H9 (cell line): Measurements from ENCODE around the gene CCDC122. TPM values are rescaled to one million over a fixed set of nuclear protein-coding genes. Genes with fewer than 3 reads are reported as not detected.

ENCODE experiments used
- DNase-seq: peaks from one replicate; pipeline ENCODE4 v3.0.0-alpha.2; 2017
- H2AFZ ChIP-seq: one replicate; pipeline ENCODE4 v1.6.1; 2013; ENCODE audit warnings: mild to moderate bottlenecking, low read length, control low read depth, moderate library complexity
- H2AK5ac ChIP-seq: 2 replicates; pipeline ENCODE4 v1.6.1; 2013; ENCODE audit warnings: low read length, control low read depth, mixed read lengths; ENCODE audit not compliant: insufficient read length
- H2BK120ac ChIP-seq: one replicate; pipeline ENCODE4 v1.6.1; 2013; ENCODE audit warnings: low read depth, mild to moderate bottlenecking, low read length, control low read depth, inconsistent platforms; ENCODE audit not compliant: poor library complexity, severe bottlenecking
- H2BK12ac ChIP-seq: 2 replicates; pipeline ENCODE4 v1.6.1; 2013; ENCODE audit warnings: low read length, control low read depth, mixed read lengths, low read depth; ENCODE audit not compliant: insufficient read length
- H2BK15ac ChIP-seq: 2 replicates; pipeline ENCODE4 v1.6.1; 2013; ENCODE audit warnings: low read depth, low read length, control low read depth
- H2BK20ac ChIP-seq: one replicate; pipeline ENCODE4 v1.6.1; 2013; ENCODE audit warnings: low read depth, mild to moderate bottlenecking, low read length, control low read depth, inconsistent platforms; ENCODE audit not compliant: poor library complexity, severe bottlenecking
- H2BK5ac ChIP-seq: 2 replicates; pipeline ENCODE4 v1.6.1; 2013; ENCODE audit warnings: low read length, control low read depth, mixed read lengths; ENCODE audit not compliant: insufficient read length
- H3K14ac ChIP-seq: 2 replicates; pipeline ENCODE4 v1.6.1; 2013; ENCODE audit warnings: low read length, control low read depth; ENCODE audit not compliant: insufficient read depth
- H3K18ac ChIP-seq: 2 replicates; pipeline ENCODE4 v1.6.1; 2013; ENCODE audit warnings: low read depth, mild to moderate bottlenecking, mixed read lengths, low read length, control low read depth; ENCODE audit not compliant: insufficient read length
- H3K23ac ChIP-seq: 2 replicates; pipeline ENCODE4 v1.6.1; 2013; ENCODE audit warnings: low read length, control low read depth, mixed read lengths, low read depth; ENCODE audit not compliant: insufficient read length
- H3K23me2 ChIP-seq: 2 replicates; pipeline ENCODE4 v1.6.1; 2013; ENCODE audit warnings: low read depth, mild to moderate bottlenecking, mixed read lengths, low read length, control low read depth; ENCODE audit not compliant: insufficient read length, poor library complexity, severe bottlenecking
- H3K27ac ChIP-seq: 2 replicates; pipeline ENCODE4 v1.5.1; 2013; ENCODE audit warnings: low read length, control low read depth, mixed read lengths, low read depth; ENCODE audit not compliant: insufficient read length
- H3K27me3 ChIP-seq: 2 replicates; pipeline ENCODE4 v1.6.1; 2013; ENCODE audit warnings: low read length, control low read depth, inconsistent platforms; ENCODE audit not compliant: insufficient read depth
- H3K4ac ChIP-seq: 2 replicates; pipeline ENCODE4 v1.6.1; 2013; ENCODE audit warnings: low read depth, mild to moderate bottlenecking, control low read depth, inconsistent platforms, low read length, moderate library complexity
- H3K4me1 ChIP-seq: 2 replicates; pipeline ENCODE4 v1.6.1; 2013; ENCODE audit warnings: low read length, control low read depth, inconsistent platforms; ENCODE audit not compliant: insufficient read depth
- H3K4me2 ChIP-seq: 2 replicates; pipeline ENCODE4 v1.6.1; 2013; ENCODE audit warnings: low read length, control low read depth, mixed read lengths; ENCODE audit not compliant: insufficient read length, insufficient read depth
- H3K56ac ChIP-seq: 2 replicates; pipeline ENCODE4 v1.6.1; 2013; ENCODE audit warnings: low read depth, mild to moderate bottlenecking, mixed read lengths, low read length, control low read depth; ENCODE audit not compliant: insufficient read length
- H3K79me1 ChIP-seq: 2 replicates; pipeline ENCODE4 v1.6.1; 2013; ENCODE audit warnings: low read depth, mild to moderate bottlenecking, moderate library complexity, low read length, control low read depth, inconsistent platforms; ENCODE audit not compliant: insufficient read depth, poor library complexity, severe bottlenecking
- H3K79me2 ChIP-seq: 2 replicates; pipeline ENCODE4 v1.6.1; 2013; ENCODE audit warnings: low read length, control low read depth, inconsistent platforms; ENCODE audit not compliant: insufficient read depth
- H3K9ac ChIP-seq: 2 replicates; pipeline ENCODE4 v1.6.1; 2013; ENCODE audit warnings: low read length, control low read depth, mixed read lengths; ENCODE audit not compliant: insufficient read length; ENCODE audit errors: extremely low read depth
- H3K9me3 ChIP-seq: one replicate; pipeline ENCODE4 v1.6.1; 2013; ENCODE audit warnings: low read depth, low read length, inconsistent platforms; ENCODE audit not compliant: control insufficient read depth
- H3T11ph ChIP-seq: one replicate; pipeline ENCODE4 v1.6.1; 2013; ENCODE audit warnings: mild to moderate bottlenecking, low read length, control low read depth, inconsistent platforms
- H4K20me1 ChIP-seq: one replicate; pipeline ENCODE4 v1.6.1; 2013; ENCODE audit not compliant: control insufficient read depth, insufficient read length, insufficient read depth
- H4K5ac ChIP-seq: 2 replicates; pipeline ENCODE4 v1.6.1; 2013; ENCODE audit warnings: low read depth, mild to moderate bottlenecking, mixed read lengths, low read length, control low read depth; ENCODE audit not compliant: insufficient read length
- H4K8ac ChIP-seq: replicated peaks from 2 replicates; pipeline ENCODE4 v1.6.1; 2013; ENCODE audit warnings: low read length, control low read depth, mixed read lengths, low read depth; ENCODE audit not compliant: insufficient read length
- H4K91ac ChIP-seq: 2 replicates; pipeline ENCODE4 v1.6.1; 2013; ENCODE audit warnings: low read depth, mild to moderate bottlenecking, moderate library complexity, mixed read lengths, low read length, control low read depth; ENCODE audit not compliant: insufficient read length
- H3K27ac Mint-ChIP-seq, 3 experiments: 2 replicates in 2 of 3; 3 replicates in 1 of 3; pipeline ENCODE4 v1.8.0; 2020 to 2021; ENCODE audit warnings: mixed read lengths in 3 of 3, mild to moderate bottlenecking in 1 of 3, moderate library complexity in 1 of 3
- H3K27me3 Mint-ChIP-seq: 2 replicates; pipeline ENCODE4 v1.8.0; 2021; ENCODE audit warnings: low read depth, mild to moderate bottlenecking, moderate library complexity, mixed read lengths
- H3K36me3 Mint-ChIP-seq, 3 experiments: 2 replicates in 2 of 3; 3 replicates in 1 of 3; pipeline ENCODE4 v1.8.0; 2020 to 2021; ENCODE audit warnings: low read depth in 3 of 3, mixed read lengths in 3 of 3; ENCODE audit not compliant: insufficient read depth in 1 of 3
- H3K4me1 Mint-ChIP-seq, 2 experiments: 2 replicates each; pipeline ENCODE4 v1.8.0; 2020; ENCODE audit warnings: mixed read lengths in 2 of 2
- H3K4me3 Mint-ChIP-seq, 2 experiments: 2 replicates in 1 of 2; 3 replicates in 1 of 2; pipeline ENCODE4 v1.8.0; 2020 to 2021; ENCODE audit warnings: mild to moderate bottlenecking in 2 of 2, mixed read lengths in 2 of 2, moderate library complexity in 1 of 2
- H3K9me3 Mint-ChIP-seq, 2 experiments: 2 replicates in 1 of 2; 3 replicates in 1 of 2; pipeline ENCODE4 v1.8.0; 2020; ENCODE audit warnings: mild to moderate bottlenecking in 2 of 2, mixed read lengths in 2 of 2, moderate library complexity in 1 of 2
- CTCF ChIP-seq: fragments of 200-600 bp; sonication (generic); conservative IDR thresholded peaks from 3 replicates; pipeline ENCODE4 v1.8.0; 2021; ENCODE audit warnings: antibody characterized with exemption, mild to moderate bottlenecking
- WGBS: extraction: QIAGEN DNeasy Blood & Tissue Kit; methylation state at CpG from one replicate; pipeline ENCODE4 v1.1.7; 2013; ENCODE audit warnings: missing lambda C conversion rate, low lambda C conversion rate, mixed read lengths; ENCODE audit not compliant: insufficient read length; ENCODE audit errors: extremely low coverage; 5-methylcytosine and 5-hydroxymethylcytosine counted together
- total RNA-seq: library from RNA; stranded (reverse); gene quantifications from 2 replicates; pipeline ENCODE4 v1.2.1, GENCODE V29; 2021

Gene CCDC122
- total RNA-seq, 1 experiment from 2014 or later, result 5.6 TPM

- H3K4me3 Mint-ChIP-seq, result no peak overlapping the region
- Histone ChIP-seq H3K79me1 (no peaks in the 10 kb centered on the region), H2BK15ac (no peak overlapping the region), H3K4me2 (no peak overlapping the region), H2AFZ (no peak overlapping the region), H3K4ac (no peak overlapping the region), H3T11ph (no peak overlapping the region), H3K14ac (no peak overlapping the region), H4K8ac (no peak overlapping the region), H2BK12ac (no peak overlapping the region), H3K23ac (no peak overlapping the region), H3K79me2 (no peaks in the 10 kb centered on the region), H3K27ac (no peak overlapping the region), H3K9ac (no peak overlapping the region), H4K20me1 (no peaks in the 10 kb centered on the region), H3K23me2 (no peaks in the 10 kb centered on the region), H2BK20ac (no peak overlapping the region), H3K4me1 (no peaks in the 10 kb centered on the region), H3K9me3 (peaks cover 4% of the 10 kb centered on the region), H3K18ac (no peak overlapping the region), H4K91ac (no peak overlapping the region), H2BK5ac (no peak overlapping the region), H2BK120ac (no peak overlapping the region), H2AK5ac (no peak overlapping the region), H4K5ac (no peak overlapping the region), H3K56ac (no peak overlapping the region), H3K27me3 (no peaks in the 10 kb centered on the region)
- H3K27me3 Mint-ChIP-seq, result no peaks in the 10 kb centered on the region
- no CpG with 5 or more reads among the region's 1 CpG for WGBS
- no peak overlapping the region for H3K27ac Mint-ChIP-seq
- TF ChIP-seq CTCF, result no peak
- DNase-seq, result no peak
- peaks cover 32 to 36% (median 35%) of the 10 kb centered on the region in 3 experiments for H3K36me3 Mint-ChIP-seq
- H3K9me3 Mint-ChIP-seq, result peaks cover 29 to 31% of the 10 kb centered on the region in 2 experiments
- H3K4me1 Mint-ChIP-seq, result peaks cover 0 to 3% of the 10 kb centered on the region in 2 experiments; a peak in 1 of 4 replicates
These were observed 31.4 kb downstream of the CCDC122 start for GRCh38 chr13:43848001-43848649.
